ENCODE measurements around the gene FIGN. TPM values are rescaled to one million over a fixed set of nuclear protein-coding genes. Genes with fewer than 3 reads are reported as not detected.

Gene FIGN
- total RNA-seq, 1 experiment from 2014 or later = 2.7 TPM

DNA sequence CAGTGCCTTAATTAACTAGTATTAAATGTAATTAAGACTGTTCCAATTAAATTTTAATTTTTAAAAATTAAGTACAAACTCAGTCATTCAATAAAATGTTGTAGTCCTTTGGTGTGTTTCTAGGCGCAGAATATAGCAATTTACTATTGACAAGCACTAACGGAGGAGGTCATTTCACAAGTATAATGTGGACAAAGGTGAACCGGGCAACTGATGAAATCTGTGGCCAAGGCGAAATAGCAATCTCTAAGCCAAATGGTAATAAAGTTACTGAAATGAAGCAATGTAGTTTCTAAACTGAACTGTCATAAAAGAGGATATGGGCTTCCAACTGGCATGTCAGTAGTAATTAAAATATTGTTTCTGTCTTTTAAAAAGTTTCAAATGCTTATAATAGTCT, 27.5 kb downstream of the FIGN start:
- DNase-seq (ENCODE audit: low spot score) = no peak

DNA sequence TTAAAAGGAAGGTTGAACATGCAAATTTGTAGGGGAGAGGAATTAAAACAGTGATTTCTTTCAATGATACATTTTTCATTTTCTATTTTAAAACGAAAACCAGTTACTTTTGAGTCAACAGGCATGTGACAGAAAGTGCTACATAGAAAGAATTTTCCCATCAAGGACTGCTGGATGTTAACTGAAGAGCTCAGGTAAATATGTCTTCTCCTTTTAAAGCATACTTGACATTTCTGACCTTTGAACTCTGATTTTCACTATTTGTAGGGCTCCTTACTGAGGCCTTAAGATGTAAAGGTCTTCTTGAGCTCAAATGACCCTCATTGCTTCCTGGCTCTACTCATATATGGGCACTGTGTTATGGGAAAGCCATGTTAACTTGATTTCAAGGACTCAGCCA, 32.4 kb downstream of the FIGN start:
- DNase-seq (ENCODE audit: low spot score) = no peak

DNA sequence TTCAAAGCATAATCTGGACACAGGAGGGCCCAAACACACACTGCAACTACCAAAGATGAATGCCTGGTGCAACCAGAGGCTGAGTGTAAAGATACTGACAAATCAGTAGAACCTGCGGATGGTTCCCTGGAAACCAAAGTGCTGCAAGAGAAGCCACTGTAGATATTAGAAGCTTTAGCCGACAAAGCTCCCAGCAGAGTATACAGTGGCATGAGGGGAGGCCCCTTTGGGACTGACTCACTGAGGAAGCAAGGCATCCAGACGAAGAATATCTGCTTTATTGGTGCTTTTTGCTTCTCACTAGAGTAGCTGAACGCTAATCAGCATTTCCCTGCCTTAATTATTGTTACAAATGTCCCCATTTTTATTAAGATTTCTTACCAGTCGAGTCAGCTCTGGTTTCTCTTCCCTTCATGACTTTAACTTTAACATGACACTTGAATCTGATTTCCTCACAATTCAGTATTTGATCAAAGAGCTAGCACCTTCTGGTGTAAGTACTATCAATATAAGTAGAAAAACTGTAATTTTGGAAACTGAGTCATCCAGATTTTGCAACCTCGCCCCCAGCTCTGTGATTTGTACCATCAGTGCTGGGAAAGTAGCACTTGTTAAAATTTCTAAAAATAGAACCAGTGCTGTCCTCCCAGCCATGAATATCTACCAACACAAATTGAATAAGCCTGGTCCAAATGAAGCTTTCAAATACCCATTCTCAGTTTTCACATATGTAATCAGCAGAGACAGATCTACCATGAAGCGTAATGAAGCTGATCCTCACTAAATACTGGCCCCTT, 34.2 kb downstream of the FIGN start:
- no peak for DNase-seq (ENCODE audit: low spot score)

DNA sequence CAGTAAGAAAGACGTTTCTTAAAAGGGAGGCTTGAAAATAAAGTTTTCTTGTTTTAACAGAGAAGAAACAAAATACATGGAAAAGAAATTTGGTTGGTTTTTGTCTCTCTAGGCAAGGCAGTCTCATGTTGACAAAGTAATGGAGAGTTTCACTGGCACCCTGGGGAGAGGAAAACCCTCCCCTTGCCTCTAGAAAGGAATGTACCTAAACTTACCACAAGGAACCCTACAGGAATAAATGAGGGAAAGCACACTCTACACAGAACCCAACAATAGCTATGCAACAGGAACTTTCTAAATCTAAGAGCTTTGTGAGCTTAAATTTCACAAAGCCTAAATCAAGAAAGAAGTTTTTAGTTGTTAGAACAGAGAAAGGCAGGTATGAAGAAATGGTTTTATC, 37.0 kb downstream of the FIGN start:
- peak; percentile 11 for DNase-seq (ENCODE audit: low spot score)

DNA sequence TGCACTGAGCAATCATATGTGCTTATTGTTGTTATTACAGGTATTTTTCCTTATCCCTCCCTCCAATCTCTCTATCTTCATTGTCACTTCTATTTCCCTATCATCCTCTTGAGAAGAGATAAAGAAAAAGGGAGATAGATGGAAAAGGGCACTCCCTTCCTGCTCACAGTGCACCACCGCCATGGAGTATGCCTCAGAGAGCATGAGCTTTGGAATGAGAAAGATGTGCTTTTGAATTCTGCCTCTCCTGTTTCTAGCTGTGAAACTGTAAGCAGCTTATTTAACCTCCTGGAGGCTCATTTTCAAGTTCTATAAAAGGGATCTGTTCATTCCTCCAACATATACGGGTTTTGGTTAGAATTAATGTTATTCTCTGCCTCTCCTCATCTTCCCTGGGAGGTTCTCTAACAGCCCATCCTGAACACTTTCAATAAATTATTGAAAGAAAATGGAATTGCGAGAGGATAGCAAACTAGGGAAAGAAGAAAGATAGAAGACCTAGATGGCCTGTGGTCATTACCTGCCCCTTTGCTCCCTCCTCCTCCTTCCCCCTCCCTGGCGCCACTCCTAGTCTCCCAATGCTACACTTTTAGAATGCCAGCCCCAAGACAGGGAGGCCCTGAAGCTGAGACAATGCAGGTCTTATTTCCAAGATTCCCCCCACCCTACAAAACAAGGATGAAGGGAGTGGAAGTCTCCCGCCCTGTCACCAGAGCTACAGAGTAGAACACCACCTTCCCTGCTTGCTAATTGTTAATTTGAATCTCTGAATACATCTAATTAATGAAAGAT, 37.8 kb downstream of the FIGN start:
- no peak for DNase-seq (ENCODE audit: low spot score)

DNA sequence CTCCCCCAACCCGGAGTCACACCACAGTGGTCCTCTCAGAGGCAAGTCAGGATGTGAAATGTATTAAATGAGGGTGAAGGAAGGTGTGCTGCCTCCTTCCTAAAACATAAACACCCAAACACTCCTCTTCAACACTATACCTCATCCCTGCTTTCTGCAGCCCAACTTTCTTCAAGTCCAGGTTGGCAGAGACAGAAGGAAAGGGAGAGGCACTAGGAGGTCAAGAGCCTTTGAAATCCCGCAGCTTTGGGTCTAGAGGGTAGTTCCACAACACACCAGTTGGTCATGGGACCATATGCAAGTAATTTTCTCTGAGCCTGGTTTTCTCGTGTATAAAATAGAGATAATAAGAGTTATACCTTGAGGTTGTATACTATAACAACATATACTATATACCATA, 38.4 kb downstream of the FIGN start:
- DNase-seq (ENCODE audit: low spot score) = no peak

DNA sequence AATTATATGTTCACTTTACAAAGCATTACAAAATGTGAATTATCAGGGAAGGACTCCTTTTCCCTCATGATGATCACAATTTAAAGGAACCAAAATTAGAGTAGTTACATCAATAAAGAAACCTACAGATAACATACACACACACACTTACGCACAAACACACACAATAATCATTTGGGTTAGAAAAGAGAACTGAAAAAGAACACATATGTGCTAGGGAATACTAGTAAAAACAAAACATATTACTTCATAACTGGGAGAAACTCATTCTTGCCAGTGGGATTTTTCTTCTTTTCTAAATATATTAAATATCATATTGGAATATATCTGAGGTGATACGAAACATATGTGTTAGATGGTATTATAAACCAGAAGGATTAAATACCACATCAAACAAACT, 42.3 kb downstream of the FIGN start:
- no peak for DNase-seq (ENCODE audit: low spot score)

DNA sequence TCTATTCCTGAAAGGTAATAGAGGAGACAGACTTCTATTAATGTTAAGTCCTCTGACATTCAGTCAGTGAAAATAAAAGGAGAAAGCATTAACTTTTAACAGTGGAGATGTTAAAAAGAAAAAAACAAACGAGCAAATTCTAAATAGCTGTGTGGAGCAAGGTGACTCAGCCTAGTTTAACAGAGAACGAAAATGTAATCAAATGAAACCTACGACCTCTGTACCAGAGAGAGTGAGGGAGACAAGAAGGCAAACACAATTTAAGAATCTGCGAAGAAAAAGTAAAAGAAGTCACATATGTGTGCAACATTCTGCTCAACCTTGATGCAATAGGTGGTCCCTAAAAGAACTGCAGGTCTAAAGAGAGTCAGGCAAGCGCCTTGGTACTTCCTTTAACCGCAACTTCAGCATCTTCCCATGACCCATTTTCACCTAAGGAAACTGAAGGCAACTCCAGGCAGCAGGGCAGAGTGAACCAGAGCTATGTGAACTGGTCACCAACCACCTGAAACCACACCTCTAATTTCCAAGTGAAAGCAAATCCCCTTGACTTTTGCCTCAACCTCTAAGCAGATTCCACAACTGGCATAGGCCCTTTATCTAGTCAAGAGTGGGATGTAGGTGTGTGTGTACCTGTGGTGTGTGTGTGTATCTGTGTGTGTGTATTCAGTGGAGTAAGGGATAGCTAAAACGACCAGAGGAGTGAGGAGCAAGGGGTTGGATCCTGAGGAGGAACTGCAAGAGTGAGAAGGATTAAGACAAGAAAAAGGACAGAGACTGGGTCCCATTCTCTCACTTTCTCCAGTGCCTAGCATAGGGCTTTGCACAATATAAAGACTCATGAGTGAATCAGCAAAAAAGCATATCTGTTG, 43.0 kb downstream of the FIGN start:
- DNase-seq (ENCODE audit: low spot score) = peak; percentile 32

DNA sequence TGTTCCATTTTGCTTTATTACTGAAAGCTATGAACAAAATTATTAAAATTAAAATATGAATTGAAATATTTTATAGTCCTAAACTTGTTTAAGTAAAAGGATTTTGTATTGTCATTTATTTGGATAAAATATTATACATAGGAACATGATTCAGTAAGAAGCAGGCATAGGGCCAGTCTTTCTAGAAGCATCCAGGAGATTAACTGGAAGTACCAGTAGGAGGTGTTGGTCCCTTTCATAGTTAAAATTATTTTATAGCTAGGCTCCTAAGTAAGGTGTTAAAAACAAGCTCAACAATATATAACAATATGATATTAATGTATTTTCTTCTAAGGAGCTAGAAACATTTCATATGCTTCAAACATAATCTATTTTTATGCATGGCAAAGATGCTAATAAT, 43.7 kb downstream of the FIGN start:
- DNase-seq (ENCODE audit: low spot score) = no peak

DNA sequence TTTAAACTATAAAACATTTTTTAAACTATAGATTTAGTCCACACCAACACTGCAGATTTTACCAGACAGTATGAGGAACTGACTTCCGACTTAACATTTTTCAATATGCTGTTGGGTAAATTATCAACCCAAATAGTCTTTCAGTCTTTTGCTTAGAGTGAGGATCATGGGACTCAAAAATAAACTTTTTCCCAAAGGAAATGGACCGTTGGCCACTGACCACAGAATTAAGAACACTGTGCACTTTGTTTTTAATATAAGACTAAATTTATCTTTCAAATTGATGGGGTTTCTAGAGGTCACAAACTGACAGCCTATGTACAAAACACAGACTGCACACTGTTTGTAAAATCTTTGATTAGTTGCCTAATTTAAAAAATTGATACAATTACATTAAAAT, 44.9 kb downstream of the FIGN start:
- no peak for DNase-seq (ENCODE audit: low spot score)

DNA sequence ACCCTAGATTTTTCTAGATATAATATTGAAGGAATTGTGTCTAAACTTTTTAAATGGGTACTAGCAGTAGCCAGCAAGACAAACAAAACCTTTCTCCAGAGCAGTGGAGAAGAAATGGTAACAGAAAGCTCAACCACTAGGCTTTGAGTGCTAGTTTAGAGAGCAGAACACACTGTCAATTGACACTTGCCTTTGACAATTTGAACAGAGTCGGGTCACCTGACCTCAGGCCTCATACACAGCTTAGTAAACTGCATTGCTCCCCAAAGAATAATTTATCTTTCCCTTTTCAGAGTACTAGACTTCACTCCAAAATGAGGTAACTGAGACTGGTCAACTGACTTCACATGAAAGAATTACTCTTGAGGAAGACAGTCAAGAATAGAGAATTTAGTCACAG, 48.6 kb downstream of the FIGN start:
- DNase-seq (ENCODE audit: low spot score) = no peak

DNA sequence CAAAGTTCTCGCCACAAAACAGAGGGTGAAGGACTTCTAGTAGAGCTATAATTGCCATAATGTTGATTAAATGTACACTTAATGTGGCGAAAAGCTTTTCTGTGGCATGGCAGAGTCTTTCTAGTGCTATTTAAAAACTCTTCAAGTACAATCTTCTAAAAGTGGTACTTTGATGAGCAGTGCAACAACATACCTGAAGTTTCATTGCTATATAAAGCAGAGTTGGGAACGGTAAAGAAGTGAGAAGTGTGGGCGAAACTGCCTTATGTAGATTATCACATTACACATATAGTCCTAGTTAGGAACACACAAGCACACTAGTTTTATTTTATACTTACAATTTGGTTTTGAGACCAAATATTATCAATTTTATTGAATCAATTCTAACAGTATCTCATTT, 49.5 kb downstream of the FIGN start:
- DNase-seq (ENCODE audit: low spot score) = no peak

DNA sequence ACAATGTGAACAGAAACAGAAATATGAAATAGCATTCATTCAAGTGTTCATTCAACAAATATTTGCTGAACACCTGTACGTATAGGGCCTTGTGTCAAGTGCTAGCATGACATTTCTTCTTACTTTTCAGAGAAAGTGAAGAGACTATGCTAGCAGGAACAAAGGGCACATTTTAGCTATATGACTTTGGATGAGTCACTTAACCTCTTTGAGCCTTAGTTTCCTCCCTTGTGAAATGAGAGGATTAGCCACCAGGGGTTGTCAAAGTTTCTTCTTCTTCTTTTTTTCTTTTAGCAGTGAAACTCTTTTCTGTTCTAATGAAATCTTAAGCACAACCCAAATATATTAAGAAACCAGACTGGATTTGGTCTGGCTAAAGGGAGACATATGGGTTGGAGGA, 53.1 kb downstream of the FIGN start:
- DNase-seq (ENCODE audit: low spot score) = no peak

DNA sequence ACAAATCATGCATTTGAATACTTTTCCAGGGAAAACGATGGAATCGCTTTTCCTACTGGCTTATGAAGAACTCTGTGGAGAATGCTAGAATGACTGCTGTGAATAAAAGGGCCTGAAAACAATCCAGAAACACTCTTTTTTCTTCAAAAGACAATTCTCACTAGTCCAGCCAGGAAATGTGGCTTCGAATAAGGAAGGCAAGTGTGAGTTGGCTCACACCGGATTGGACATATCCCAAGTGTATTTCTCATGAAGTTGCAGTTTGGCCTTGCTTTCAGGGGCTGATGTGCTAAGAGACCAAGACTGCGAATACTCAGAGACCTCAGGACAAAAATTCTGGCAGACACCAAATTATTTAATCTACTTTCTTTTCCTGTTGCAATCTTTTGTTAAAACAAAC, 54.1 kb downstream of the FIGN start:
- DNase-seq (ENCODE audit: low spot score) = no peak

DNA sequence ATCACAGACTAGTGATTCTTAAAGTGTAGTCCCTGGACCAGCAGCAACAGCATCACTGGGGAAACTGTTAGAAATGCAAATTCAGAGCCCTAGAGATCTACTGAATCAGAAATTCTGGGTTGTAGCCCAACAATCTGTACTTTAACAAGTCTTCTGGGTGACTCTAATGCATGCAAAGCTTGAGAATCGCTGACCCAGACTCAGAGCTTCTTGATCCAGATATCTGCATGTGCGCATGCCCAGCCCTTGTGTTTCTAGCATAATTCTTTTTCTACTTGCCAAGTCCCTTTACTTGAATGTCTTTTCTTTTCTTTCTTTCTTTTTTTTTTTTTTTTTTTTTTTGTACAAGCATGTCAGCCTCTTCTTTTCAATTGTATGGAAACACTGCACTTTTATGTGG, 60.4 kb downstream of the FIGN start:
- no peak for DNase-seq (ENCODE audit: low spot score)

DNA sequence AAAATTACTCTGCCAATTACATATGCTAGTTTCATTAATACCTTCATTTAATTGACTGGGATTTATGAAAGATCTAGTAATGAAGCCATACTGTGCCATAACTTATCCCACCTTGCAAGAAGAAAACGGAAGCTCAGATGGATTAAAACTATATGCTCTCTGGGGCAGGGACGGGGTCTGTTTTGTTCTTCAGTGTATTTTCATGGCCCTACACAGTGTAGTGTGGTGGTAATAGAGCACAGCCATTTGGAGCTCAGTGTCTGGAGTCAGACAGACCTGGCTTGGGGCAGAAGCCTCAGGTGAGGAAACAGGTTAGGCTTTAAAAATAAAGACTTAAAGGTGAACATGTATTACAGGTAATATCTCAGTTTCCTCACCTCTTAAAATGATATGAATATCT, 62.3 kb downstream of the FIGN start:
- no peak for DNase-seq (ENCODE audit: low spot score)

DNA sequence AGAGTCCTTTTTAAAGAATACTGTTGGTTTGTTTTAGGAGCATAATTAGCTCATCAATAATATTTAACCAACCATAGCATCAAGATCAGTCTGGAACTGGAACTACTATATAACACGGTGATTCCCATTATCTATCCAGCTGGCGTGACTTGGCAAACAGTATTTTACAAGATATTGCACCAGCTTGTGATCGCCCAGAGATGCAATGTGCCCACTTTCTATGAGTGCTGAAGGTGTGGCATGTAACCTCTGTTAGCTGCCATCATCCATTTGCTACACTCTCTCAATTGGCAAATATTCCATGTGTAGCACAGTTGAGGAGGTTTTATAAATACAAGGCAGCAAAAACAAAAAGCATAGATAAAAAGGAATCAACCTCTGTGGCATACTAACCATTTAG, 64.9 kb downstream of the FIGN start:
- DNase-seq (ENCODE audit: low spot score) = no peak

DNA sequence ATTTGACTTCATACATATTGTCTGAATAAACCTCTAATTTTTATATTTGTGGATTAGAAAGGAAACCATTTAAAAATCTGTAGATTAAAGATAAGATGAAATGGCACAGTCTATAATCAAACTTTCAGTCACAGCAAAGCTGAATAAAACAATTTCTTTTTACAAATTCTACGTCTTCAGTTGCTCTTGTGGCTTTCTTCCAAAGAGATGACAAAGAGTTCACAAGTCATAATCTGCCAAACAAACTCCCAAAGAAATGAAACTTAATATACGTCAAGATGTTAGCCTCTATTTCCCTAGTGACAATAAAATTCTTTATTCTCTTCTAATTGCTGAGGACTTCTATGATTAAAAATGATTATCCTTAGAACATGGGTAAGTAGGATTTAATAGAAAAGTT, 66.3 kb downstream of the FIGN start:
- no peak for DNase-seq (ENCODE audit: low spot score)

DNA sequence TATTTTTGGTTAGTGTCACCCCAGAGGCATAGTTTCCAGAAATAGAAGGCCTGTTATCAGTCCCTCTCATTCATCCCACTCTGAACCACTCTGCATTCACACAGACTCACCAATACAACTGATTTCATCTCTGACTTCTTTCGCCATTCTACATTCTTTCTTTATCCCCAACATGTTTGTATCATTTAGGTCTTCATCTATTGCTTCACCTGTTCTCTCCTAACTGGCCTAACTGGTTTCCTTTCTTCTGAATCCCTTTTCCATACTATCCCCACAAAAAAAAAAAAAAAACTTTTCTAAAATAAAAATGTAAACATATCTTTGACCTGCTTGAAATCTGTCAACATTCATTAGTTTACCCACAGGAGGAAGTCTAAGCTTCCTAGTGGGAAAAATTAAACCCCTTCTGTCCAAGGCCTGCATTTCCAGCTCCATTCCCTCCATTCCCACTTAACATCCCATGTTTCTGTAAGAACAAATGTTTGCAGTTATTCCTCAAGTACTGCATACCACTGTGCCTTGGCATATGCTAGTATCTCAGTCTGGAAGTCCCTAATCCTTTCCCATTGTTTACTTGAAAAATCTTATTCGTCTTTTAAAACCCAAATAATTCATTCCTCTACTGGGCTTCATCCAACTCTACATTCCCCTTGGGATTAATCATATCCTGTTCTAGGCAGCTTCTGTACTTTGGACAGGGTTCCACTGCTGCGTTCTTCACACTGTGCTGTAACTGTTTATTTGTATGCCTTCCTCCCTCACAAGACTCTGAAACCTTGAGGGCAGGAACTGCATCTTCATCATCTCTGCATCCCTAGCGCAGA, 68.5 kb downstream of the FIGN start:
- peak; percentile 81 for DNase-seq (ENCODE audit: low spot score)

DNA sequence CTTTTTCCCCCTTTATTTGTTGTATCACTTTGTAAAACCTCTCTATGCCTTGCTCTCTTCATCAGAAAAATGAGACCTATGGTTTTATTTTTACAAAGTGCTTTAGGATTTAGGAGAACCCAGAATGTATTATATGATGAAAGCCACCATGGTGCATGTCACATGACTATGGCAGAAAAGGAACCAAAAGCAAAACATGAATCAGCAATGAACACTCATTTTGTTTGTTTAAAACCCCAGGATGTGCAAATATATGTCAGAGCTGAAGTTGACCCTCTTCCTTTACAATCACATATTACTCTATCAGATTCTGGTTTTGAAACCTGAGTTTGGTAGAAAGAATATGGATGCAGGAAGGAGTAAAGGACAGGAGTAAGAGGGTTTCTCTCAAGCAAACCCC, 70.0 kb downstream of the FIGN start:
- peak; percentile 19 for DNase-seq (ENCODE audit: low spot score)

DNA sequence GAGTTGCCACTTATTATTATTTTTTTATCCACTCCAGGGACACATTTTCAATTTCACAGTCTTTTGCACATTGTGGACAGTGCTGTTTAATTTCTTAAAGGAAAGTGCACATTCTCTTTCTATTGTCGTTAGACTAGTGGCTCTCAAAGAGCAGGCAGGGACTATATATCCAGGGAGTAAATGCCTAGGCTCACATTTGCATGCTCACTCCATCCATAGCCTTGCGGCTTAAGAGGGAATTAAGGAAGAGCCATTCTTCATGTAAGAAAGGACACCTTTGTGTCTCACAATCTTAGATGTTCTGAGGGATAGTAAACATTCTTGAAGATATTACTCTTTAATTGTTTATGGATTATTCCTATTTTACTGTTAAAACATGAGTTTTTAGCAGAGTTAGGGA, 70.8 kb downstream of the FIGN start:
- no peak for DNase-seq (ENCODE audit: low spot score)

DNA sequence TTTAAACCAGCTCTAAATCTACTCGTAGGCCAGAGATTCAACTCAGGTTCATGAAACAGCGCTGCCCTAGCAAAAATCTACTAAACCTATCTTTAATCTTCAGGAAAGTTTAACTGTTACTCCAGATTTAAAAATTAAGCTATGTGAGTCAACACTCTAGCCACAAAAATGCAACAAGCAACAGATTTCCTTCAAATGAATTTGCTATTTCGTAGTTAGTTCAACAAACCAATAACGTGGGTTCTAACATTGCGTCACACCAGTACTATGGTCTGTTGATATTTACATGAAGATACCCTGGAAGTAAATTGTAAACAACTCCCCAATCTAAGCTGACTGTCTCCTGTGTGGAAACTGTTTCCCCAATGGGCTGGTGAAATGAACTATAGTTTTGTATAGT, 71.2 kb downstream of the FIGN start:
- DNase-seq (ENCODE audit: low spot score) = peak; percentile 75
